SU-DHL-6 (cell line): ENCODE results near the gene ING1.
A peak's percentile ranks its signal among the peaks of the same experiment; 100 is the strongest.

ENCODE experiments used
- H2AFZ ChIP-seq: fragments of 200-600 bp; sonication (generic); 2 replicates; pipeline ENCODE4 v1.6.1; 2014; ENCODE audit warnings: low read depth, mild to moderate bottlenecking, moderate library complexity, mixed read lengths, antibody characterized with exemption, low read length; ENCODE audit not compliant: severe bottlenecking
- H3F3A ChIP-seq: fragments of 200-600 bp; shearing (Covaris generic); 2 replicates; pipeline ENCODE4 v1.6.0; 2016; ENCODE audit warnings: antibody characterized with exemption, mild to moderate bottlenecking; ENCODE audit not compliant: insufficient read depth
- H3K27ac ChIP-seq: fragments of 200-600 bp; sonication (generic); 2 replicates; pipeline ENCODE4 v1.5.1; 2016; ENCODE audit warnings: low read depth, mild to moderate bottlenecking, low read length, moderate library complexity, mixed read lengths
- H3K27me3 ChIP-seq: fragments of 200-600 bp; sonication (generic), shearing (Covaris generic); 2 replicates; pipeline ENCODE4 v1.6.0; 2014; ENCODE audit warnings: mild to moderate bottlenecking, low read length
- H3K36me3 ChIP-seq: fragments of 200-600 bp; sonication (generic); 2 replicates; pipeline ENCODE4 v1.6.1; 2014; ENCODE audit warnings: mild to moderate bottlenecking, low read length, mixed read lengths
- H3K4me2 ChIP-seq: fragments of 300-600, 200-600 bp; shearing (Covaris generic), sonication (generic); 2 replicates; pipeline ENCODE4 v1.6.0; 2014; ENCODE audit warnings: low read length, low read depth, mild to moderate bottlenecking; ENCODE audit not compliant: poor library complexity, severe bottlenecking
- H3K4me3 ChIP-seq: fragments of 200-600 bp; sonication (generic); 2 replicates; pipeline ENCODE4 v1.5.1; 2014; ENCODE audit warnings: antibody characterized with exemption, low read length, mild to moderate bottlenecking, mixed read lengths; ENCODE audit not compliant: insufficient read depth, poor library complexity, severe bottlenecking
- H3K79me2 ChIP-seq: fragments of 200-600 bp; sonication (generic); 2 replicates; pipeline ENCODE4 v1.6.1; 2014; ENCODE audit warnings: mild to moderate bottlenecking, low read length, moderate library complexity; ENCODE audit not compliant: insufficient read depth
- H3K9ac ChIP-seq: fragments of 200-600 bp; sonication (generic); 2 replicates; pipeline ENCODE4 v1.7.0; 2014; ENCODE audit warnings: mild to moderate bottlenecking, low read length
- H3K9me2 ChIP-seq: fragments of 200-600 bp; sonication (generic); replicated peaks from 2 replicates; pipeline ENCODE4 v1.6.1; 2014; ENCODE audit warnings: low read length; ENCODE audit not compliant: insufficient read depth
- H3K9me3 ChIP-seq: fragments of 200-600 bp; sonication (generic); 2 replicates; pipeline ENCODE4 v1.6.1; 2014; ENCODE audit warnings: low read length, mixed read lengths; ENCODE audit not compliant: insufficient read depth
- H4K20me1 ChIP-seq: fragments of 200-600 bp; sonication (generic); 2 replicates; pipeline ENCODE4 v1.6.1; 2014; ENCODE audit warnings: low read depth, mild to moderate bottlenecking, antibody characterized with exemption, low read length, moderate library complexity, mixed read lengths
- EZH2phosphoT487 ChIP-seq: fragments of 200-600 bp; sonication (generic), shearing (Covaris generic); conservative IDR thresholded peaks from 2 replicates; pipeline ENCODE4 v1.6.1; 2018; ENCODE audit warnings: mild to moderate bottlenecking, antibody characterized with exemption, low read length, moderate library complexity, mixed read lengths
- TF ChIP-seq, protein P1 (sequence below): fragments of 200-600 bp; sonication (generic); IDR thresholded peaks from one replicate; pipeline ENCODE4 v1.5.1; 2017; ENCODE audit warnings: antibody characterized with exemption, mild to moderate bottlenecking, low read length, moderate library complexity; ENCODE audit not compliant: insufficient read depth, poor library complexity, severe bottlenecking

Gene ING1

DNA sequence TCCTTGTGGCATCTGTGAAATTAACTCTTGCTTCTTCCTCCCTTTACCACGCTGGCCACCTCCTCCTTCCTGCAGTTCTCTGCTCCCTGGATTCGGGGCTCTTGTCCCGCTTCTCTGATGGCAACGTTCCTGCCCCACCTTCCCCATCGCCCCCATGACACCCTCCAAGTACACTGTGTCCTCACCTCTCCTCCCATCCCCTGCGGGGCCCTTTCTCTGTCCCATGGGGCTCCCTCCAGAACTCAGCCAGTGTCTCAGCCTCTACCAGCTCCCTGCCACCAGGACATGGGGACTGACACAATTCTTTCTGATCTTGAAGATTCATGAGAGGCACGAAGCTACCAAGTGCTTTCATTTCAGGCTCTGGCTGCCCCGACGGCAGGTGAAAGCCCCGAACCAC, 16.7 kb upstream of the ING1 start:
- Histone ChIP-seq H3K9ac (no peak overlapping the region), H3F3A (no peaks in the 10 kb centered on the region), H3K36me3 (peaks cover 8% of the 10 kb centered on the region), H3K9me3 (no peaks in the 10 kb centered on the region), H3K4me3 (no peak overlapping the region), H3K27ac (no peak overlapping the region), H3K9me2 (no peaks in the 10 kb centered on the region), H3K79me2 (peaks cover 5% of the 10 kb centered on the region; the same call in 1 of the 2 replicates), H3K27me3 (no peaks in the 10 kb centered on the region), H3K4me2 (no peak overlapping the region), H4K20me1 (no peaks in the 10 kb centered on the region), H2AFZ (no peak overlapping the region)
- no peak for TF ChIP-seq EZH2phosphoT487
- TF ChIP-seq, protein P1, sequence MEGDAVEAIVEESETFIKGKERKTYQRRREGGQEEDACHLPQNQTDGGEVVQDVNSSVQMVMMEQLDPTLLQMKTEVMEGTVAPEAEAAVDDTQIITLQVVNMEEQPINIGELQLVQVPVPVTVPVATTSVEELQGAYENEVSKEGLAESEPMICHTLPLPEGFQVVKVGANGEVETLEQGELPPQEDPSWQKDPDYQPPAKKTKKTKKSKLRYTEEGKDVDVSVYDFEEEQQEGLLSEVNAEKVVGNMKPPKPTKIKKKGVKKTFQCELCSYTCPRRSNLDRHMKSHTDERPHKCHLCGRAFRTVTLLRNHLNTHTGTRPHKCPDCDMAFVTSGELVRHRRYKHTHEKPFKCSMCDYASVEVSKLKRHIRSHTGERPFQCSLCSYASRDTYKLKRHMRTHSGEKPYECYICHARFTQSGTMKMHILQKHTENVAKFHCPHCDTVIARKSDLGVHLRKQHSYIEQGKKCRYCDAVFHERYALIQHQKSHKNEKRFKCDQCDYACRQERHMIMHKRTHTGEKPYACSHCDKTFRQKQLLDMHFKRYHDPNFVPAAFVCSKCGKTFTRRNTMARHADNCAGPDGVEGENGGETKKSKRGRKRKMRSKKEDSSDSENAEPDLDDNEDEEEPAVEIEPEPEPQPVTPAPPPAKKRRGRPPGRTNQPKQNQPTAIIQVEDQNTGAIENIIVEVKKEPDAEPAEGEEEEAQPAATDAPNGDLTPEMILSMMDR, result no peak

DNA sequence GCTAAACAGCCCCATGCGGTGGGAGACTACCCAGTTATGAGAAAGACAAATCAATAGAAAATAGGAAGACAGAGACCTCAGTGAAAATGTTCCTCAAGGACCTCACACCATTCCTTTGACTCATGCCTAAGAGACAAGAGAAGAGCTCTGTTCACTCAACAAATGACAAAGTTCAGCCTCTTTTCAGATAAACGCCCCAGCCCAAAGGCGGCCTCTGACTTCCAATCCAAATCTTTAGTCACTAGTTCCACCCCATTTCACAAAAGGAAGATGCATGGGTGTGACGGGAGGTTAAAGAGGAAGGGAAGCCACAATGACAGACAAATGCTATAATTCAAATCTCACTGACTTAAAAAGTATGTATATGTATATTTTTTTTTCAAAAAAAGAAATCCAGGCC, 15.7 kb upstream of the ING1 start:
- Histone ChIP-seq H3K27me3 (no peaks in the 10 kb centered on the region), H3K9me3 (no peaks in the 10 kb centered on the region), H3K4me3 (no peak overlapping the region), H3K9ac (no peak overlapping the region), H3K4me2 (no peak overlapping the region), H4K20me1 (no peaks in the 10 kb centered on the region), H3K9me2 (no peaks in the 10 kb centered on the region), H3K79me2 (peaks cover 5% of the 10 kb centered on the region; the same call in 1 of the 2 replicates), H3F3A (no peaks in the 10 kb centered on the region), H3K36me3 (peaks cover 13% of the 10 kb centered on the region), H3K27ac (no peak overlapping the region), H2AFZ (no peak overlapping the region)
- TF ChIP-seq EZH2phosphoT487, result no peak
- TF ChIP-seq, protein P1, result no peak

DNA sequence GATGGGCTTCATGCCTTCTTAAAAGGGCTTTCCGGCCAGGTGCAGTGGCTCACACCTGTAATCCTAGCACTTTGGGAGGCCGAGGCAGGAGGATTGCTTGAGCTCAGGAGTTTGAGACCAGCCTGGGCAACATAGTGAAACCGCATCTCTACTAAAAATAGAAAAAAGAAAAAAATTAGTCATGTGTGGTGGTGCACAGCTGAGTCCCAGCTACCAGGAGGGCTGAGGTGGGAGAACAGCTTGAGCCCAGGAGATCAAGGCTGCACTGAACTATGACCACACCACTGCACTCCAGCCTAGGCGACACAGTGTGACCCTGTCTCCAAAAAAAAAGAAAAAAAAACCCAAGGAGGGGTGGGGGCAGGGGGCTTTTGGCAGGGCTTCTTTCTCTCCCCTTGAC, 14.8 kb upstream of the ING1 start:
- no peaks in the 10 kb centered on the region for H3K27me3 ChIP-seq
- H3K36me3 ChIP-seq, result peaks cover 13% of the 10 kb centered on the region
- H2AFZ ChIP-seq, result no peak overlapping the region
- no peaks in the 10 kb centered on the region for H3K9me2 ChIP-seq
- H4K20me1 ChIP-seq, result no peaks in the 10 kb centered on the region
- H3K4me3 ChIP-seq, result no peak overlapping the region
- H3K79me2 ChIP-seq, result peaks cover 7% of the 10 kb centered on the region; the same call in 1 of the 2 replicates
- H3K9me3 ChIP-seq, result no peaks in the 10 kb centered on the region
- no peak overlapping the region for H3K9ac ChIP-seq
- peak overlapping the region; percentile 8 for H3K4me2 ChIP-seq
- TF ChIP-seq, protein P1, result no peak
- no peak for TF ChIP-seq EZH2phosphoT487
- no peaks in the 10 kb centered on the region for H3F3A ChIP-seq
- peak overlapping the region; percentile 67 for H3K27ac ChIP-seq
